Thyroid gland (tissue), 4 donors: ENCODE measurements around the gene IER5L.

Source experiments
- CTCF ChIP-seq, 6 experiments: fragments of 200-600 bp in 3 of 6; fragments of 450-650 bp in 3 of 6; sonication (generic) in 3 of 6; IDR thresholded peaks; one replicate each; pipeline ENCODE4 v1.5.1; 2016 to 2019; ENCODE audit warnings: antibody characterized with exemption in 6 of 6, mild to moderate bottlenecking in 2 of 6, inconsistent platforms in 1 of 6, moderate library complexity in 1 of 6
- POLR2A ChIP-seq, 2 donors: fragments of 450-650 bp; IDR thresholded peaks; one replicate each; pipeline ENCODE4 v1.6.1; 2017; ENCODE audit warnings: antibody characterized with exemption in 2 of 2, mild to moderate bottlenecking in 2 of 2, moderate library complexity in 1 of 2

DNA sequence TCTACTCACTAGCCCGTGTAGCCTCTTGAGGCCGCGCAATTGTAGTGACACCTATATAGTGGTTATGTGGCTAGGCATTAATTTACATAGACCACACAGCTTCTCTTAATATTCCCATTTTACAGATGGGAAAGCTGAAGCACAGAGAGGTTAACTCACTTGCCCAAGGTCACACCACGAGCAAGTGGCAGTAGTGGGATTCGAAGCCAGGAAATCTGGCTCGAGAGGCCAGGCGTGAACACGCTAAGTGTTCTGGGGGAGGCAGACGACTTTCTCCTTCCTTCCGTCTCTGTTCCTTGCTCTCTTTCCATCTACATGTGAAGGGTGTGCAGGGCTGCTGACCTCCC lies 49.8 kb upstream of the IER5L start:
- no peak for TF ChIP-seq CTCF (IDR thresholded peaks at IDR 0.05)
- TF ChIP-seq POLR2A (IDR thresholded peaks at IDR 0.05): no peak
